Coronary artery (tissue), 2 donors: ENCODE data around the gene PWWP2B.
A peak's percentile ranks its signal among the peaks of the same experiment; 100 is the strongest.

ENCODE experiments used
- DNase-seq: peaks from one replicate; pipeline ENCODE4 v3.0.0-alpha.2; 2017; ENCODE audit warnings: low spot score
- H3K27ac ChIP-seq, 2 donors: fragments of 200-600 bp; sonication (generic); one replicate each; pipeline ENCODE4 v1.5.1; 2016 to 2019
- H3K4me3 ChIP-seq: fragments of 200-600 bp; sonication (generic); 2 replicates; pipeline ENCODE4 v1.5.1; 2016; ENCODE audit warnings: mild to moderate bottlenecking, moderate library complexity
- CTCF ChIP-seq: fragments of 200-600 bp; sonication (generic); IDR thresholded peaks from one replicate; pipeline ENCODE4 v1.5.1; 2019; ENCODE audit warnings: antibody characterized with exemption

Gene PWWP2B

GRCh38 chr10:132405463-132405991 lies 8.5 kb downstream of the PWWP2B start:
- H3K27ac ChIP-seq = no peak overlapping the region
- no peak for DNase-seq
- H3K4me3 ChIP-seq = no peak overlapping the region
- TF ChIP-seq CTCF = no peak

- H3K4me3 ChIP-seq = no peak overlapping the region
- DNase-seq = no peak
- TF ChIP-seq CTCF = no peak
These were observed 9.2 kb downstream of the PWWP2B start for GRCh38 chr10:132406181-132406580.

GRCh38 chr10:132406750-132407149 lies 9.8 kb downstream of the PWWP2B start:
- no peak overlapping the region for H3K4me3 ChIP-seq
- H3K27ac ChIP-seq = no peak overlapping the region
- no peak for TF ChIP-seq CTCF
- DNase-seq = no peak

More at GRCh38 chr10:132406181-132406580, 9.2 kb downstream of the PWWP2B start:
- no peak overlapping the region for H3K27ac ChIP-seq

- H3K27ac ChIP-seq = peak overlapping the region in 1 of 2 donors; percentile 65
- H3K4me3 ChIP-seq = peak overlapping the region; percentile 45
- DNase-seq = no peak
- TF ChIP-seq CTCF = no peak
These were observed 10.3 kb downstream of the PWWP2B start for GRCh38 chr10:132407243-132407746.

GRCh38 chr10:132407846-132408278 lies 10.9 kb downstream of the PWWP2B start:
- DNase-seq = no peak
- peak overlapping the region; percentile 45 for H3K4me3 ChIP-seq
- no peak for TF ChIP-seq CTCF
- peak overlapping the region in 1 of 2 donors; percentile 65 for H3K27ac ChIP-seq

GRCh38 chr10:132408367-132408781 lies 11.4 kb downstream of the PWWP2B start:
- DNase-seq = no peak
- Histone ChIP-seq H3K4me3 (peak overlapping the region; percentile 45), H3K27ac (peak overlapping the region in 1 of 2 donors; percentile 65)
- no peak for TF ChIP-seq CTCF
